MCF 10A (cell line): ENCODE data around the gene FNDC5. TPM values are rescaled to one million over a fixed set of nuclear protein-coding genes. Genes with fewer than 3 reads are reported as not detected.

Source experiments
- BruUV-seq: library from RNA; stranded (reverse); fragments of 400-500 nt; replicated peaks from 2 replicates; lab custom pipeline; 2021; lab: Mats Ljungman, UMichigan
- CTCF ChIA-PET: fragments of 300-600 bp; sonication (Branson Sonifier 250); formaldehyde crosslinking; extraction: SDS; loops from one replicate; lab custom pipeline; 2021; ENCODE audit warnings: antibody characterized with exemption, inconsistent platforms; lab: Yijun Ruan, JAX
- POLR2A ChIA-PET: fragments of 300-600, 350-650 bp; sonication (Branson Sonifier 250); formaldehyde crosslinking; extraction: SDS; loops from one replicate; lab custom pipeline; 2020; ENCODE audit warnings: antibody characterized with exemption, inconsistent platforms; lab: Yijun Ruan, JAX
- DNase-seq: peaks from one replicate; pipeline ENCODE4 v3.0.0-alpha.2; 2018; ENCODE audit not compliant: unreplicated experiment
- H3K27ac Mint-ChIP-seq: one replicate; pipeline ENCODE4 v1.8.0; 2022; ENCODE audit warnings: mild to moderate bottlenecking, low read depth, mixed read lengths; ENCODE audit not compliant: unreplicated experiment
- H3K27me3 Mint-ChIP-seq: one replicate; pipeline ENCODE4 v1.8.0; 2022; ENCODE audit warnings: mixed read lengths; ENCODE audit not compliant: insufficient read depth, unreplicated experiment
- H3K36me3 Mint-ChIP-seq: one replicate; pipeline ENCODE4 v1.8.0; 2022; ENCODE audit warnings: mild to moderate bottlenecking, moderate library complexity, mixed read lengths; ENCODE audit not compliant: insufficient read depth, unreplicated experiment
- H3K4me1 Mint-ChIP-seq: one replicate; pipeline ENCODE4 v1.8.0; 2022; ENCODE audit warnings: mixed read lengths; ENCODE audit not compliant: insufficient read depth, unreplicated experiment
- H3K4me3 Mint-ChIP-seq: one replicate; pipeline ENCODE4 v1.8.0; 2022; ENCODE audit warnings: mild to moderate bottlenecking, moderate library complexity, mixed read lengths; ENCODE audit not compliant: unreplicated experiment
- H3K9me3 Mint-ChIP-seq: one replicate; pipeline ENCODE4 v1.8.0; 2022; ENCODE audit warnings: mixed read lengths; ENCODE audit not compliant: unreplicated experiment
- intact Hi-C: fragments of 100-400 bp; cut with micrococcal nuclease; formaldehyde crosslinking; loops from 2 replicates; pipeline ENCODE4 v1.14.1; 2022
- total RNA-seq: library from RNA; stranded (reverse); gene quantifications from 2 replicates; pipeline ENCODE4 v1.2.3, GENCODE V29; 2022
- TF ChIP-seq, protein P1 (sequence below): fragments of 200-600 bp; IDR thresholded peaks from one replicate; pipeline ENCODE4 v1.8.0; 2022; ENCODE audit warnings: antibody characterized with exemption, mild to moderate bottlenecking; ENCODE audit not compliant: unreplicated experiment

Gene FNDC5
- total RNA-seq, 1 experiment from 2014 or later: not detected

DNA sequence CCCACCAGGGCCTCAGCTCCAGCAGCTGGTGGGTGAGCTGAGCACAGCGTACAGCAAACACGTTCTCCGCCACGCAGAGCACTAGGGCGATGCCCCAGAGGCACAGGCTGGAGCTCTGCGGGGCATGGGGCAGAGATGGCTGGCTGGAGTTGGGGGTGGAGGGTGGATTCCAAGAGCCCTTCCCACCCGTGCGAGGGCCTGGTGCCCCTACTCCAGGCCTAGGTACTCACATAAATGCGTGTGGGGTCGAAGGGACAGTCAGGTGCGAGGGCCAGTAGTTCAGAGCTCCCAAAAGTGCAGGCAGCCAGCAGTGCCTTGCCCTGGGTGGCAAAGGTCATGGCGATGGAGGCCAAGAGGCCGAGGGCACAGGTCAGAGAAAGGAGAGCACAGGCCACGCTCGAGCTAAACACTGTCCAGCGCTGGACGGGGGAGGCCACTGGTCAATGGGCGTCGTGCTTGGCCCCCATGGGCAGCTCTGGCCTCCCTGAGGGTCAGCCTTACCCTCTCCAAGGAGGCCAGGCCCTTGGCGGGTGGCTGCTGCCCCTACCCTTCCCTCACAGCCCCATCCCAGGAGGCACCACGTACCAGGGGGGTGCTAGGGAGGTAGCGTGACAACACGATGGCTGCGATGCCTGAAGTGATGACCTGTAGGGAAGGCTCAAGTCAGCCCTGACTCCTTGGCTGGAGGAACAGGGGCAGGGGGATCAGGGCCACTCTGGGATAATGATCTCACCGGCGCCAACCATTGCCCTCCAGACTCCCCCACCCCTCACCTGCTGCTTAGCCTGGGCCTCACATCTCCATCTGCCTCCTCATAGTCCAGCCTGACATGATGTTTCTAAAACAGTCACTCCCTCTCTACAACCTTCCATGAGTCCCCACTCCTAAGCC, 24.9 kb upstream of the FNDC5 start:
- Mint-ChIP-seq H3K9me3 (no peaks in the 10 kb centered on the region), H3K4me3 (no peak overlapping the region), H3K36me3 (no peaks in the 10 kb centered on the region), H3K27ac (no peak overlapping the region), H3K4me1 (no peaks in the 10 kb centered on the region), H3K27me3 (peaks cover 31% of the 10 kb centered on the region)
- CTCF ChIA-PET: interaction anchor here (0.6 to 1.5 kb wide), 5 partner anchors 19 to 1691 kb away, joined by 3 to 5 read pairs (median 3); no protein-coding TSS in a partner anchor
- intact Hi-C loops: no loop called here
- BruUV-seq: no TSS peak
- DNase-seq: no peak
- POLR2A ChIA-PET: no interaction called here
- TF ChIP-seq, protein P1, sequence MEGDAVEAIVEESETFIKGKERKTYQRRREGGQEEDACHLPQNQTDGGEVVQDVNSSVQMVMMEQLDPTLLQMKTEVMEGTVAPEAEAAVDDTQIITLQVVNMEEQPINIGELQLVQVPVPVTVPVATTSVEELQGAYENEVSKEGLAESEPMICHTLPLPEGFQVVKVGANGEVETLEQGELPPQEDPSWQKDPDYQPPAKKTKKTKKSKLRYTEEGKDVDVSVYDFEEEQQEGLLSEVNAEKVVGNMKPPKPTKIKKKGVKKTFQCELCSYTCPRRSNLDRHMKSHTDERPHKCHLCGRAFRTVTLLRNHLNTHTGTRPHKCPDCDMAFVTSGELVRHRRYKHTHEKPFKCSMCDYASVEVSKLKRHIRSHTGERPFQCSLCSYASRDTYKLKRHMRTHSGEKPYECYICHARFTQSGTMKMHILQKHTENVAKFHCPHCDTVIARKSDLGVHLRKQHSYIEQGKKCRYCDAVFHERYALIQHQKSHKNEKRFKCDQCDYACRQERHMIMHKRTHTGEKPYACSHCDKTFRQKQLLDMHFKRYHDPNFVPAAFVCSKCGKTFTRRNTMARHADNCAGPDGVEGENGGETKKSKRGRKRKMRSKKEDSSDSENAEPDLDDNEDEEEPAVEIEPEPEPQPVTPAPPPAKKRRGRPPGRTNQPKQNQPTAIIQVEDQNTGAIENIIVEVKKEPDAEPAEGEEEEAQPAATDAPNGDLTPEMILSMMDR: no peak

DNA sequence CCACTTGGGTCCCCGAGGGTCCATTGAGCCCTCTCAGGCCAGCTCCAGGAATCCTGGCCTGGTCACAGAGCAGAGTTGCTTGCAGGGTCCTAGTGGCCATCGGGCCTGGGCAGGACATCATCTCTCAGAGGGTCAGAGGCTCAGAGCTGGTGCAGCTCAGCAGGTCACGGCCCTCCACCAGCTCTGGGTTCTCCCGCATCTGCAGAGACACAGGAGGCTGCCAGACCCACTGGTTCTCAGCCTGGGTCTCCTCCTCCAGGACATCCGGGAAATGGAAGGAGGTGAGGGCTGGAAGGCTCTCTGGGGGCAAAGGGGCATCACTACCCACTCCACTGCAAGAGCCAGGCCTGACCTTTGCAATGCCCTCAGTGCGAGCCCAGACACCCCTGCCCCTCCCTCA, 24.0 kb upstream of the FNDC5 start:
- POLR2A ChIA-PET: no interaction called here
- no peaks in the 10 kb centered on the region for H3K9me3 Mint-ChIP-seq
- BruUV-seq: no TSS peak
- H3K36me3 Mint-ChIP-seq: no peaks in the 10 kb centered on the region
- TF ChIP-seq, protein P1: no peak
- CTCF ChIA-PET: interaction anchor here (0.6 to 0.9 kb wide), 2 partner anchors 23 to 1690 kb away, joined by 3 to 5 read pairs; no protein-coding TSS in a partner anchor
- no peak overlapping the region for H3K27ac Mint-ChIP-seq
- no peaks in the 10 kb centered on the region for H3K4me1 Mint-ChIP-seq
- no peak for DNase-seq
- H3K27me3 Mint-ChIP-seq: peaks cover 40% of the 10 kb centered on the region
- intact Hi-C loops: no loop called here
- H3K4me3 Mint-ChIP-seq: no peak overlapping the region

DNA sequence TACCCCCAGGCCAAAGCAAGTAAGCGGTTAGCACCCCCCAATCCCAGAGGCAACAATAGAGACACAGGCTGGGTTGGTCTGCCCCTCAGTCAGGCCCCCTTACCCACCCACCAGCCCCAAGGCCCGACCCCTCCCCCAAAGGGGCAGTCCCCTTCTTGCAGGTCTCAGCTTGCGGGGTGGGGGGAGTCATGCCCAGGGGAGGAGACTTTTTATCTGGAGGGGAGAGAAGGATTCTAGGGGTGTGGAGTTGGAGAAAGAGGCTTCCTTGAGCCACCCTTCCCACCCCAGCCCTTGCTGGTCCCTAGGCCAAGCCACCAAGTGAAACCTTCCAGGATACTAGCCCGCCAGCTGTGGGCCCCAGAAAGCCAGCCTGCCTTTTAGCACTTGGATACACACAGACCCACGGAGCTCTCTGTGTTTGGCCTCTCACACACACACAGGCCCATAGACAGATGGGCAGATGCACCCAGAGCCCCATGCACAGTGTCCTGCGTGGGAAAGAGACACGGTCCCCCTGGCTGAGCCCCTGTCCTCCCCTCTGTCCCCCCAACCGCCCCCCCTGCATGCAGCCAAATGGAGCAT, 23.4 kb upstream of the FNDC5 start:
- ChIA-PET CTCF (interaction anchor here (0.6 kb wide), 2 partner anchors 123 to 373 kb away, joined by 3 read pairs; no protein-coding TSS in a partner anchor), POLR2A (no interaction called here)
- TF ChIP-seq, protein P1: no peak
- no TSS peak for BruUV-seq
- no peak for DNase-seq
- intact Hi-C loops: no loop called here
- Mint-ChIP-seq H3K4me1 (no peaks in the 10 kb centered on the region), H3K4me3 (no peak overlapping the region), H3K36me3 (no peaks in the 10 kb centered on the region), H3K27me3 (peaks cover 40% of the 10 kb centered on the region), H3K9me3 (no peaks in the 10 kb centered on the region), H3K27ac (no peak overlapping the region)
